A549 (cell line): Measurements from ENCODE around the gene ZDHHC22. TPM values are rescaled to one million over a fixed set of nuclear protein-coding genes. Genes with fewer than 3 reads are reported as not detected.

Source experiments
- BHLHE40 ChIP-seq: IDR thresholded peaks from 2 replicates; pipeline ENCODE4 v1.6.1; 2012; ENCODE audit warnings: low read depth, low read length, inconsistent platforms
- CBX2 ChIP-seq: fragments of 200-600 bp; sonication (generic); IDR thresholded peaks from 2 replicates; pipeline ENCODE4 v1.6.1; 2016; ENCODE audit warnings: low read depth, mild to moderate bottlenecking, borderline replicate concordance
- CEBPB ChIP-seq, 2 experiments: fragments of >200 bp in 1 of 2; sonication (Bioruptor Twin) in 1 of 2; formaldehyde crosslinking in 1 of 2; IDR thresholded peaks; 2 replicates each; pipeline ENCODE4 v1.6.1; 2012 to 2016
- E2F6 ChIP-seq: IDR thresholded peaks from 2 replicates; pipeline ENCODE4 v1.6.1; 2012; ENCODE audit warnings: low read depth, borderline replicate concordance
- EHF ChIP-seq: fragments of 250-450 bp; sonication (Bioruptor Pico); IDR thresholded peaks from 2 replicates; pipeline ENCODE4 v1.5.0; 2020; ENCODE audit warnings: mild to moderate bottlenecking
- EHMT2 ChIP-seq: fragments of 200-600 bp; sonication (generic); IDR thresholded peaks from 2 replicates; pipeline ENCODE4 v1.6.1; 2016; ENCODE audit warnings: antibody characterized with exemption, low read depth, mild to moderate bottlenecking, moderate library complexity
- ESRRA ChIP-seq: fragments of 150-350 bp; IDR thresholded peaks from 2 replicates; pipeline ENCODE4 v1.6.1; 2014; ENCODE audit warnings: mild to moderate bottlenecking, low read length, borderline replicate concordance
- FOXS1 ChIP-seq: fragments of 250-450 bp; sonication (Bioruptor Pico); IDR thresholded peaks from 2 replicates; pipeline ENCODE4 v1.5.0; 2020; ENCODE audit warnings: mild to moderate bottlenecking, moderate library complexity
- GATA3 ChIP-seq: IDR thresholded peaks from 2 replicates; pipeline ENCODE4 v1.6.1; 2012; ENCODE audit warnings: borderline replicate concordance
- HEYL ChIP-seq: fragments of 250-450 bp; sonication (Bioruptor Pico); IDR thresholded peaks from 2 replicates; pipeline ENCODE4 v1.8.0; 2021; ENCODE audit warnings: mild to moderate bottlenecking, moderate library complexity
- HOXA7 ChIP-seq: fragments of 250-450 bp; sonication (Bioruptor Pico); IDR thresholded peaks from 2 replicates; pipeline ENCODE4 v1.5.0; 2020; ENCODE audit warnings: mild to moderate bottlenecking, moderate library complexity
- HOXB13 ChIP-seq: fragments of 250-450 bp; sonication (Bioruptor Pico); IDR thresholded peaks from 2 replicates; pipeline ENCODE4 v1.5.0; 2020; ENCODE audit warnings: low read depth, mild to moderate bottlenecking, moderate library complexity
- HOXB5 ChIP-seq: fragments of 250-450 bp; sonication (Bioruptor Pico); IDR thresholded peaks from 2 replicates; pipeline ENCODE4 v1.5.0; 2020; ENCODE audit warnings: mild to moderate bottlenecking, moderate library complexity
- JUN ChIP-seq, 2 experiments: fragments of >200 bp; sonication (Bioruptor Twin); formaldehyde crosslinking; IDR thresholded peaks; 2 replicates in 1 of 2; 3 replicates in 1 of 2; pipeline ENCODE4 v1.6.1; 2016 to 2017
- KDM1A ChIP-seq: fragments of 200-600 bp; sonication (generic); IDR thresholded peaks from 2 replicates; pipeline ENCODE4 v1.6.1; 2016; ENCODE audit warnings: low read depth, mild to moderate bottlenecking
- MYC ChIP-seq: IDR thresholded peaks from 2 replicates; pipeline ENCODE4 v1.6.1; 2012; ENCODE audit warnings: mild to moderate bottlenecking, inconsistent platforms, low read length, improper control_type of control experiment, borderline replicate concordance
- NFE2L2 ChIP-seq: fragments of 150-350 bp; conservative IDR thresholded peaks from 2 replicates; pipeline ENCODE4 v1.6.1; 2014; ENCODE audit warnings: low read length
- NR3C1 ChIP-seq: fragments of >200 bp; sonication (Bioruptor Twin); formaldehyde crosslinking; IDR thresholded peaks from 3 replicates; pipeline ENCODE4 v1.6.1; 2017
- PBX3 ChIP-seq: IDR thresholded peaks from 2 replicates; pipeline ENCODE4 v1.6.1; 2012
- POLR2A ChIP-seq: IDR thresholded peaks from 2 replicates; pipeline ENCODE4 v1.6.1; 2012; ENCODE audit warnings: mild to moderate bottlenecking, low read length
- RARB ChIP-seq: fragments of 250-450 bp; sonication (Bioruptor Pico); IDR thresholded peaks from 2 replicates; pipeline ENCODE4 v1.8.0; 2021; ENCODE audit warnings: mild to moderate bottlenecking, moderate library complexity
- REST ChIP-seq: fragments of 200-600 bp; sonication (generic); IDR thresholded peaks from 2 replicates; pipeline ENCODE4 v1.6.1; 2016; ENCODE audit warnings: antibody characterized with exemption, mild to moderate bottlenecking, moderate library complexity
- RFX5 ChIP-seq: fragments of 450-650 bp; IDR thresholded peaks from 2 replicates; pipeline ENCODE4 v1.7.1; 2014; ENCODE audit warnings: antibody characterized with exemption, mild to moderate bottlenecking, moderate library complexity
- ZFP36 ChIP-seq: fragments of 450-650 bp; IDR thresholded peaks from 2 replicates; pipeline ENCODE4 v1.6.1; 2014; ENCODE audit warnings: borderline replicate concordance; ENCODE audit not compliant: partially characterized antibody
- ZSCAN20 ChIP-seq: fragments of 250-450 bp; sonication (Bioruptor Pico); IDR thresholded peaks from 2 replicates; pipeline ENCODE4 v1.8.0; 2022; ENCODE audit warnings: mild to moderate bottlenecking, moderate library complexity
- polyA plus RNA-seq, 4 experiments: library from polyadenylated mRNA; depleted of rRNA in 3 of 4; stranded (reverse); fragments of >200 nt; fragmentation: RNase III in 1 of 4; extraction: RNeasy Plus Mini Kit Qiagen cat#74134 plus additional on column Dnase treatment in 1 of 4; gene quantifications; 2 replicates in 3 of 4; 3 replicates in 1 of 4; pipeline ENCODE4 v1.2.3, GENCODE V29; 2011 to 2017

The ZDHHC22 gene
- polyA plus RNA-seq, 2 of the 4 experiments (the other 2 are of a cell fraction) = 0.04 to 0.23 TPM

- TF ChIP-seq KDM1A (no peak), HEYL (no peak), ZSCAN20 (CRISPR knock-in tag) (no peak), HOXB13 (CRISPR knock-in tag) (no peak), ZFP36 (no peak), CEBPB (IDR thresholded peaks at IDR 0.05) (peak; percentile 65 to 89), PBX3 (no peak), ESRRA (no peak), HOXA7 (CRISPR knock-in tag) (no peak), EHF (CRISPR knock-in tag) (no peak), EHMT2 (no peak), CBX2 (no peak), POLR2A (peak; percentile 87), RARB (CRISPR knock-in tag) (no peak), NR3C1 (no peak), JUN (IDR thresholded peaks at IDR 0.05) (peak; percentile 31 to 97), BHLHE40 (no peak), FOXS1 (no peak), RFX5 (peak; percentile 42; the same call in 1 of the 2 replicates), GATA3 (no peak), HOXB5 (CRISPR knock-in tag) (no peak), E2F6 (peak; percentile 86), MYC (peak; percentile 75), NFE2L2 (no peak), REST (no peak)
- TF ChIP-seq, all 56 proteins: peak for 15
Observed at GRCh38 chr14:77097700-77098528, 43.7 kb downstream of the ZDHHC22 start, which contains the start of gene CIPC (continued).
